Neural progenitor cell (in vitro differentiated cells): ENCODE results near the gene GLIPR1L2. TPM values are rescaled to one million over a fixed set of nuclear protein-coding genes. Genes with fewer than 3 reads are reported as not detected.

Experiments used
- DNase-seq: peaks from one replicate; pipeline ENCODE4 v3.0.0-alpha.2; 2016; ENCODE audit warnings: low spot score
- H2AFZ ChIP-seq: fragments of 200-600 bp; sonication (generic); replicated peaks from 2 replicates; pipeline ENCODE4 v1.6.1; 2016; ENCODE audit warnings: antibody characterized with exemption
- H3F3A ChIP-seq: fragments of 200-600 bp; sonication (generic); 2 replicates; pipeline ENCODE4 v1.6.1; 2016; ENCODE audit warnings: antibody characterized with exemption, low read depth
- H3K27ac ChIP-seq: fragments of 200-600 bp; sonication (generic); 2 replicates; pipeline ENCODE4 v1.5.1; 2016; ENCODE audit warnings: mild to moderate bottlenecking
- H3K27me3 ChIP-seq: fragments of 200-600 bp; sonication (generic); 2 replicates; pipeline ENCODE4 v1.6.1; 2016; ENCODE audit warnings: mild to moderate bottlenecking, moderate library complexity
- H3K36me3 ChIP-seq: fragments of 200-600 bp; sonication (generic); 2 replicates; pipeline ENCODE4 v1.5.1; 2016
- H3K4me1 ChIP-seq: fragments of 200-600 bp; sonication (generic); 2 replicates; pipeline ENCODE4 v1.6.1; 2016; ENCODE audit warnings: mixed run types
- H3K4me2 ChIP-seq: fragments of 200-600 bp; sonication (generic); 2 replicates; pipeline ENCODE4 v1.6.1; 2016
- H3K4me3 ChIP-seq: fragments of 200-600 bp; sonication (generic); 2 replicates; pipeline ENCODE4 v1.5.1; 2016
- H3K79me2 ChIP-seq: fragments of 200-600 bp; sonication (generic); 2 replicates; pipeline ENCODE4 v1.6.1; 2016; ENCODE audit warnings: low read depth
- H3K9ac ChIP-seq: fragments of 200-600 bp; sonication (generic); 2 replicates; pipeline ENCODE4 v1.6.1; 2016
- H3K9me3 ChIP-seq: fragments of 200-600 bp; sonication (generic); 2 replicates; pipeline ENCODE4 v1.5.1; 2016; ENCODE audit warnings: low read depth
- H4K20me1 ChIP-seq: fragments of 200-600 bp; sonication (generic); 2 replicates; pipeline ENCODE4 v1.6.1; 2016; ENCODE audit warnings: low read depth
- H3K27ac Mint-ChIP-seq: 3 replicates; pipeline ENCODE4 v1.8.0; 2021; ENCODE audit warnings: mixed read lengths
- H3K27me3 Mint-ChIP-seq: 2 replicates; pipeline ENCODE4 v1.8.0; 2022; ENCODE audit warnings: low read depth, mild to moderate bottlenecking, inconsistent platforms, moderate library complexity, mixed read lengths; ENCODE audit not compliant: insufficient read depth
- H3K36me3 Mint-ChIP-seq: 3 replicates; pipeline ENCODE4 v1.8.0; 2021; ENCODE audit warnings: mixed read lengths
- H3K4me1 Mint-ChIP-seq: 3 replicates; pipeline ENCODE4 v1.8.0; 2021; ENCODE audit warnings: mixed read lengths
- H3K4me3 Mint-ChIP-seq: 3 replicates; pipeline ENCODE4 v1.8.0; 2021; ENCODE audit warnings: mild to moderate bottlenecking, moderate library complexity, mixed read lengths
- H3K9me3 Mint-ChIP-seq: 3 replicates; pipeline ENCODE4 v1.8.0; 2020; ENCODE audit warnings: mixed read lengths
- CTCF ChIP-seq: fragments of 200-600 bp; sonication (generic); IDR thresholded peaks from 2 replicates; pipeline ENCODE4 v1.5.1; 2017; ENCODE audit warnings: antibody characterized with exemption, mild to moderate bottlenecking
- EZH2 ChIP-seq: fragments of 200-600 bp; sonication (generic); IDR thresholded peaks from 2 replicates; pipeline ENCODE4 v1.6.1; 2017; ENCODE audit warnings: antibody characterized with exemption, mild to moderate bottlenecking, moderate library complexity
- EZH2phosphoT487 ChIP-seq: fragments of 200-600 bp; sonication (generic); IDR thresholded peaks from 2 replicates; pipeline ENCODE4 v1.6.1; 2017; ENCODE audit warnings: antibody characterized with exemption
- total RNA-seq: library from RNA; depleted of rRNA; stranded (reverse); fragments of >200 nt; gene quantifications from 2 replicates; pipeline ENCODE4 v1.2.3, GENCODE V29; 2015; ENCODE audit warnings: low replicate concordance

GLIPR1L2 gene
- total RNA-seq, 1 donor from 2014 or later = not detected

GRCh38 chr12:75427491-75427890 lies 36.6 kb downstream of the GLIPR1L2 start:
- Histone ChIP-seq H3F3A (no peaks in the 10 kb centered on the region), H3K79me2 (no peaks in the 10 kb centered on the region), H3K9me3 (no peaks in the 10 kb centered on the region), H3K4me3 (no peak overlapping the region), H2AFZ (no peak overlapping the region), H3K4me2 (no peak overlapping the region), H3K4me1 (no peaks in the 10 kb centered on the region), H4K20me1 (no peaks in the 10 kb centered on the region), H3K27me3 (no peaks in the 10 kb centered on the region), H3K36me3 (no peaks in the 10 kb centered on the region), H3K27ac (no peak overlapping the region), H3K9ac (no peak overlapping the region)
- no peak for DNase-seq
- no peak overlapping the region for H3K27ac Mint-ChIP-seq
- TF ChIP-seq CTCF (no peak), EZH2 (no peak), EZH2phosphoT487 (no peak)
- peaks cover 20% of the 10 kb centered on the region for H3K9me3 Mint-ChIP-seq
- H3K27me3 Mint-ChIP-seq = no peaks in the 10 kb centered on the region
- no peak overlapping the region for H3K4me3 Mint-ChIP-seq
- no peaks in the 10 kb centered on the region for H3K36me3 Mint-ChIP-seq
- no peaks in the 10 kb centered on the region for H3K4me1 Mint-ChIP-seq

DNA sequence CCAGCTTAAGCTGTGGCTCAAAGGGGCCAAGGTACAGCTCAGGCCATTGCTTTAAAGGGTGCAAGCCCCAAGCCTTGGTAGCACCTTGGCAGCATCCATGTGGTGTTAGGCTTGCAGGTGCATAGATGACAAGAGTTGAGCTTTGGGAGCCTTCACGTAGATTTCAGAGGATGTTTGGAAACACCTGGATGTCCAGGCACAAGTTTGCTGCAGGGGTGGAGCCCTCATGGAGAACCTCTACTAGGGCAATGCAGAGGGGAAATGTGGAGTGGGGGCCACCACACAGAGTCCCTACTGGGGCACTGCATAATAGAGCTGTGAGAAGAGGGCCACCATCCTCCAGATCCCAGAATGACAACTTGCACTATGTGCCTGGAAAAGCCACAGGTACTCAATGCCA lies 37.9 kb downstream of the GLIPR1L2 start:
- Mint-ChIP-seq H3K27ac (no peak overlapping the region), H3K9me3 (peaks cover 20% of the 10 kb centered on the region), H3K27me3 (no peaks in the 10 kb centered on the region), H3K4me1 (no peaks in the 10 kb centered on the region), H3K4me3 (no peak overlapping the region), H3K36me3 (no peaks in the 10 kb centered on the region)
- H4K20me1 ChIP-seq = no peaks in the 10 kb centered on the region
- H3K79me2 ChIP-seq = no peaks in the 10 kb centered on the region
- H2AFZ ChIP-seq = no peak overlapping the region
- H3K36me3 ChIP-seq = no peaks in the 10 kb centered on the region
- H3K9me3 ChIP-seq = no peaks in the 10 kb centered on the region
- H3K9ac ChIP-seq = no peak overlapping the region
- H3K4me1 ChIP-seq = no peaks in the 10 kb centered on the region
- no peak overlapping the region for H3K4me3 ChIP-seq
- no peaks in the 10 kb centered on the region for H3K27me3 ChIP-seq
- DNase-seq = no peak
- no peak overlapping the region for H3K4me2 ChIP-seq
- TF ChIP-seq CTCF (no peak), EZH2 (no peak), EZH2phosphoT487 (no peak)
- no peaks in the 10 kb centered on the region for H3F3A ChIP-seq
- no peak overlapping the region for H3K27ac ChIP-seq

DNA sequence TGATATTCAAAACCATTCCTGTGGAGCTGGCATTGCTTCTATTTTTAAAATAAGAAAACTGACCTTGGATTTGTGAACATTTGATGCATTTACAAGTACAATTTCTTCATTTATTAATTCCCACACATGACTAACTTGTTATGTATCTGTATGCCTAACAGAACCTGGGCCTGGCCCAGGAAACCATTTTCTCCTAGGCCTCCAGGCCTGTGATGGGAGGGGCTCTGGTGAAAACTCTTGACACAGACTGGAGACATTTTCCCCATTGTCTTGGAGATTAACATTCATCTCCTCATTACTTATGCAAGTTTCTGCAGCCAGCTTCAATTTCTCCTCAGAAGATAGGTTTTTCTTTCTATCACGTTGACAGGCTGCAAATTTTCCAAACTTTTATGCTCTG lies 42.0 kb downstream of the GLIPR1L2 start:
- no peak for DNase-seq
- H3K9ac ChIP-seq = no peak overlapping the region
- no peaks in the 10 kb centered on the region for H3K79me2 ChIP-seq
- TF ChIP-seq EZH2phosphoT487 = no peak
- no peak for TF ChIP-seq CTCF
- Mint-ChIP-seq H3K27ac (no peak overlapping the region), H3K36me3 (no peaks in the 10 kb centered on the region), H3K27me3 (peaks cover 3% of the 10 kb centered on the region), H3K4me3 (no peak overlapping the region), H3K4me1 (no peaks in the 10 kb centered on the region), H3K9me3 (peaks cover 33% of the 10 kb centered on the region)
- H3K27me3 ChIP-seq = no peaks in the 10 kb centered on the region
- H3K27ac ChIP-seq = no peak overlapping the region
- H3F3A ChIP-seq = no peaks in the 10 kb centered on the region
- H3K9me3 ChIP-seq = peaks cover 7% of the 10 kb centered on the region
- no peaks in the 10 kb centered on the region for H4K20me1 ChIP-seq
- H3K4me1 ChIP-seq = no peaks in the 10 kb centered on the region
- H3K4me2 ChIP-seq = no peak overlapping the region
- H3K36me3 ChIP-seq = no peaks in the 10 kb centered on the region
- H2AFZ ChIP-seq = no peak overlapping the region
- no peak overlapping the region for H3K4me3 ChIP-seq

- H3K36me3 Mint-ChIP-seq = no peaks in the 10 kb centered on the region
- H3K4me2 ChIP-seq = no peak overlapping the region
- H3K27ac ChIP-seq = no peak overlapping the region
- no peaks in the 10 kb centered on the region for H3K4me1 ChIP-seq
- no peak for TF ChIP-seq EZH2phosphoT487
- no peak for TF ChIP-seq CTCF
- no peak for TF ChIP-seq EZH2
- peaks cover 3% of the 10 kb centered on the region for H3K27me3 Mint-ChIP-seq
- no peaks in the 10 kb centered on the region for H3K36me3 ChIP-seq
- no peaks in the 10 kb centered on the region for H3F3A ChIP-seq
- no peak overlapping the region for H2AFZ ChIP-seq
- H4K20me1 ChIP-seq = no peaks in the 10 kb centered on the region
- H3K27ac Mint-ChIP-seq = no peak overlapping the region
- no peaks in the 10 kb centered on the region for H3K79me2 ChIP-seq
- H3K4me3 ChIP-seq = no peak overlapping the region
- H3K9me3 Mint-ChIP-seq = peaks cover 17% of the 10 kb centered on the region
- H3K9me3 ChIP-seq = peaks cover 7% of the 10 kb centered on the region
- DNase-seq = no peak
- H3K4me1 Mint-ChIP-seq = no peaks in the 10 kb centered on the region
- H3K27me3 ChIP-seq = no peaks in the 10 kb centered on the region
- no peak overlapping the region for H3K9ac ChIP-seq
- H3K4me3 Mint-ChIP-seq = no peak overlapping the region
Measured at GRCh38 chr12:75437564-75437963, 46.7 kb downstream of the GLIPR1L2 start.
